Muscle layer of duodenum (tissue), 2 donors: ENCODE results near the gene TAC4.

ENCODE experiments used
- H3K27ac ChIP-seq: one replicate; pipeline ENCODE4 v1.7.0; 2013; ENCODE audit warnings: mild to moderate bottlenecking, low read length
- H3K27me3 ChIP-seq: one replicate; pipeline ENCODE4 v1.7.0; 2013; ENCODE audit warnings: low read depth, mild to moderate bottlenecking, control low read depth, low read length
- H3K36me3 ChIP-seq, 2 donors: one replicate each; pipeline ENCODE4 v1.7.0; 2013; ENCODE audit warnings: low read length in 2 of 2, control low read depth in 1 of 2, mild to moderate bottlenecking in 1 of 2; ENCODE audit not compliant: insufficient read depth in 2 of 2, control insufficient read depth in 1 of 2
- H3K4me1 ChIP-seq, 2 donors: one replicate each; pipeline ENCODE4 v1.7.0; 2013; ENCODE audit warnings: low read length in 2 of 2, mild to moderate bottlenecking in 2 of 2, control low read depth in 1 of 2, moderate library complexity in 1 of 2; ENCODE audit not compliant: insufficient read depth in 2 of 2, control insufficient read depth in 1 of 2
- H3K4me3 ChIP-seq, 2 donors: one replicate each; pipeline ENCODE4 v1.7.0; 2013; ENCODE audit warnings: low read length in 2 of 2, low read depth in 1 of 2, mild to moderate bottlenecking in 1 of 2
- H3K9me3 ChIP-seq, 2 donors: one replicate each; pipeline ENCODE4 v1.7.0; 2013; ENCODE audit warnings: low read length in 2 of 2, control low read depth in 1 of 2, mild to moderate bottlenecking in 1 of 2; ENCODE audit not compliant: control insufficient read depth in 1 of 2
- donor health status: healthy.

Gene TAC4

GRCh38 chr17:49821466-49821865, 26.4 kb downstream of the TAC4 start:
- Histone ChIP-seq H3K4me1 (peaks cover 0 to 14% of the 10 kb centered on the region in 2 donors), H3K27ac (no peak overlapping the region), H3K4me3 (no peak overlapping the region), H3K36me3 (peaks cover 53 to 72% of the 10 kb centered on the region in 2 donors), H3K27me3 (no peaks in the 10 kb centered on the region), H3K9me3 (no peaks in the 10 kb centered on the region)

- Histone ChIP-seq H3K9me3 (no peaks in the 10 kb centered on the region), H3K27ac (no peak overlapping the region), H3K4me1 (peaks cover 0 to 20% of the 10 kb centered on the region in 2 donors), H3K4me3 (no peak overlapping the region), H3K36me3 (peaks cover 46 to 67% of the 10 kb centered on the region in 2 donors), H3K27me3 (no peaks in the 10 kb centered on the region)
Measured at GRCh38 chr17:49820773-49821172, 27.1 kb downstream of the TAC4 start.

- no peaks in the 10 kb centered on the region for H3K9me3 ChIP-seq
- H3K4me3 ChIP-seq = no peak overlapping the region
- peaks cover 47 to 58% of the 10 kb centered on the region in 2 donors for H3K36me3 ChIP-seq
- peaks cover 0 to 25% of the 10 kb centered on the region in 2 donors for H3K4me1 ChIP-seq
- H3K27ac ChIP-seq = no peak overlapping the region
- no peaks in the 10 kb centered on the region for H3K27me3 ChIP-seq
Measured at GRCh38 chr17:49819651-49820050, 28.2 kb downstream of the TAC4 start.

GRCh38 chr17:49819138-49819537, 28.7 kb downstream of the TAC4 start:
- peaks cover 0 to 25% of the 10 kb centered on the region in 2 donors for H3K4me1 ChIP-seq
- H3K36me3 ChIP-seq = peaks cover 49 to 54% of the 10 kb centered on the region in 2 donors
- no peak overlapping the region for H3K4me3 ChIP-seq
- no peak overlapping the region for H3K27ac ChIP-seq
- no peaks in the 10 kb centered on the region for H3K27me3 ChIP-seq
- no peaks in the 10 kb centered on the region for H3K9me3 ChIP-seq

- Histone ChIP-seq H3K4me1 (peaks cover 0 to 25% of the 10 kb centered on the region in 2 donors), H3K9me3 (no peaks in the 10 kb centered on the region), H3K27me3 (no peaks in the 10 kb centered on the region), H3K27ac (no peak overlapping the region), H3K36me3 (peaks cover 46 to 50% of the 10 kb centered on the region in 2 donors), H3K4me3 (no peak overlapping the region)
Measured at GRCh38 chr17:49817993-49818392, 29.9 kb downstream of the TAC4 start.

- H3K4me1 ChIP-seq = peaks cover 0 to 25% of the 10 kb centered on the region in 2 donors
- H3K9me3 ChIP-seq = no peaks in the 10 kb centered on the region
- H3K4me3 ChIP-seq = no peak overlapping the region
- peaks cover 41 to 46% of the 10 kb centered on the region in 2 donors for H3K36me3 ChIP-seq
- H3K27me3 ChIP-seq = no peaks in the 10 kb centered on the region
- H3K27ac ChIP-seq = peak overlapping the region; percentile 5
Measured at GRCh38 chr17:49815761-49816281, 32.0 kb downstream of the TAC4 start.

GRCh38 chr17:49814781-49815529, 32.9 kb downstream of the TAC4 start:
- H3K4me3 ChIP-seq = no peak overlapping the region
- peaks cover 41 to 47% of the 10 kb centered on the region in 2 donors for H3K36me3 ChIP-seq
- no peaks in the 10 kb centered on the region for H3K9me3 ChIP-seq
- peaks cover 0 to 24% of the 10 kb centered on the region in 2 donors for H3K4me1 ChIP-seq
- H3K27me3 ChIP-seq = no peaks in the 10 kb centered on the region
- H3K27ac ChIP-seq = peak overlapping the region; percentile 5

GRCh38 chr17:49809056-49809455, 38.8 kb downstream of the TAC4 start:
- no peaks in the 10 kb centered on the region for H3K4me1 ChIP-seq
- no peaks in the 10 kb centered on the region for H3K27me3 ChIP-seq
- H3K27ac ChIP-seq = no peak overlapping the region
- no peaks in the 10 kb centered on the region for H3K9me3 ChIP-seq
- H3K36me3 ChIP-seq = peaks cover 54 to 59% of the 10 kb centered on the region in 2 donors
- no peak overlapping the region for H3K4me3 ChIP-seq

GRCh38 chr17:49798738-49799137, 49.1 kb downstream of the TAC4 start:
- Histone ChIP-seq H3K36me3 (peaks cover 47 to 48% of the 10 kb centered on the region in 2 donors), H3K9me3 (no peaks in the 10 kb centered on the region), H3K4me3 (no peak overlapping the region), H3K27me3 (no peaks in the 10 kb centered on the region), H3K27ac (no peak overlapping the region), H3K4me1 (peaks cover 4 to 14% of the 10 kb centered on the region in 2 donors)

GRCh38 chr17:49798182-49798581, 49.7 kb downstream of the TAC4 start:
- no peak overlapping the region for H3K27ac ChIP-seq
- H3K9me3 ChIP-seq = no peaks in the 10 kb centered on the region
- H3K4me1 ChIP-seq = peaks cover 4 to 20% of the 10 kb centered on the region in 2 donors
- H3K27me3 ChIP-seq = no peaks in the 10 kb centered on the region
- peaks cover 47 to 52% of the 10 kb centered on the region in 2 donors for H3K36me3 ChIP-seq
- H3K4me3 ChIP-seq = no peak overlapping the region

GRCh38 chr17:49795372-49795771, 52.5 kb downstream of the TAC4 start:
- Histone ChIP-seq H3K4me3 (no peak overlapping the region), H3K4me1 (peaks cover 4 to 48% of the 10 kb centered on the region in 2 donors), H3K36me3 (peaks cover 51 to 54% of the 10 kb centered on the region in 2 donors)

More at GRCh38 chr17:49795372-49795771, 52.5 kb downstream of the TAC4 start:
- Histone ChIP-seq H3K9me3 (no peaks in the 10 kb centered on the region), H3K27ac (no peak overlapping the region), H3K27me3 (no peaks in the 10 kb centered on the region)
